Measurements from ENCODE around the gene ADAMTS19.
"Not testable (repeated sequence)": the region's sequence is repeated elsewhere in the genome, so short reads cannot be mapped to it uniquely, and the experiment has no call there.

The ADAMTS19 gene

GRCh38 chr5:129459777-129460671 lies at the start of gene ADAMTS19:
Gene ADAMTS19 (plus strand): TSS chr5:129460298. CDS start chr5:129460392, 94 bp downstream.
- DNase-seq (ENCODE audit: low spot score): peak; percentile 76

- DNase-seq (ENCODE audit: low spot score): peak; percentile 57
These were observed 49.6 kb upstream of the ADAMTS19 start for GRCh38 chr5:129410488-129410887.

- DNase-seq (ENCODE audit: low spot score): no peak
These were observed 47.4 kb upstream of the ADAMTS19 start for GRCh38 chr5:129412721-129413120.

- DNase-seq (ENCODE audit: low spot score): no peak
These were observed 46.5 kb upstream of the ADAMTS19 start for GRCh38 chr5:129413570-129413969.

- no peak for DNase-seq (ENCODE audit: low spot score)
These were observed 40.8 kb upstream of the ADAMTS19 start for GRCh38 chr5:129419292-129419691.

GRCh38 chr5:129425031-129425430 lies 35.1 kb upstream of the ADAMTS19 start:
- DNase-seq (ENCODE audit: low spot score): no peak

- DNase-seq (ENCODE audit: low spot score): no peak
These were observed 34.0 kb upstream of the ADAMTS19 start for GRCh38 chr5:129426071-129426470.

- DNase-seq (ENCODE audit: low spot score): not testable (repeated sequence)
These were observed 31.5 kb upstream of the ADAMTS19 start for GRCh38 chr5:129428636-129429035.

GRCh38 chr5:129431406-129431805 lies 28.7 kb upstream of the ADAMTS19 start:
- no peak for DNase-seq (ENCODE audit: low spot score)

- DNase-seq (ENCODE audit: low spot score): no peak
These were observed 21.8 kb upstream of the ADAMTS19 start for GRCh38 chr5:129438322-129438721.

GRCh38 chr5:129440424-129440823 lies 19.7 kb upstream of the ADAMTS19 start:
- DNase-seq (ENCODE audit: low spot score): no peak

- no peak for DNase-seq (ENCODE audit: low spot score)
These were observed 19.0 kb upstream of the ADAMTS19 start for GRCh38 chr5:129441096-129441495.

GRCh38 chr5:129445379-129445778 lies 14.7 kb upstream of the ADAMTS19 start:
- no peak for DNase-seq (ENCODE audit: low spot score)

GRCh38 chr5:129447968-129448367 lies 12.1 kb upstream of the ADAMTS19 start:
- no peak for DNase-seq (ENCODE audit: low spot score)

- no peak for DNase-seq (ENCODE audit: low spot score)
These were observed 11.4 kb upstream of the ADAMTS19 start for GRCh38 chr5:129448654-129449053.

- DNase-seq (ENCODE audit: low spot score): no peak
These were observed 5.6 kb upstream of the ADAMTS19 start for GRCh38 chr5:129454461-129454860.

- no peak for DNase-seq (ENCODE audit: low spot score)
These were observed 685 bp upstream of the ADAMTS19 start for GRCh38 chr5:129459450-129459776.

GRCh38 chr5:129460672-129460935 lies 506 bp downstream of the ADAMTS19 start:
- no peak for DNase-seq (ENCODE audit: low spot score)

GRCh38 chr5:129460936-129461710 lies 1.0 kb downstream of the ADAMTS19 start:
- peak; percentile 83 for DNase-seq (ENCODE audit: low spot score)

- no peak for DNase-seq (ENCODE audit: low spot score)
These were observed 1.7 kb downstream of the ADAMTS19 start for GRCh38 chr5:129461711-129462332.

- no peak for DNase-seq (ENCODE audit: low spot score)
These were observed 5.8 kb downstream of the ADAMTS19 start for GRCh38 chr5:129465776-129466344.

- no peak for DNase-seq (ENCODE audit: low spot score)
These were observed 14.4 kb downstream of the ADAMTS19 start for GRCh38 chr5:129474544-129474943.

- no peak for DNase-seq (ENCODE audit: low spot score)
These were observed 16.7 kb downstream of the ADAMTS19 start for GRCh38 chr5:129476751-129477150.
